Endothelial cell of umbilical vein (primary cell): ENCODE data around the gene ADAM10. TPM values are rescaled to one million over a fixed set of nuclear protein-coding genes. Genes with fewer than 3 reads are reported as not detected.

Experiments
- BruUV-seq: library from RNA; stranded (reverse); fragments of 400-500 nt; replicated peaks from 2 replicates; lab custom pipeline; 2021; lab: Mats Ljungman, UMichigan
- CTCF ChIA-PET: fragments of 300-600, 350-600 bp; sonication (Branson Sonifier 250); formaldehyde crosslinking; loops from one replicate; lab custom pipeline; 2021; ENCODE audit warnings: antibody characterized with exemption, inconsistent platforms; lab: Charles Lee
- POLR2A ChIA-PET: fragments of 300-600, 350-600 bp; sonication (Branson Sonifier 250); formaldehyde crosslinking; loops from one replicate; lab custom pipeline; 2021; ENCODE audit warnings: antibody characterized with exemption, inconsistent platforms; lab: Charles Lee
- DNase-seq: peaks from one replicate; pipeline ENCODE4 v3.0.0-alpha.2; 2011; ENCODE audit warnings: low read depth, low spot score
- FAIRE-seq: peaks from 2 replicates; lab custom pipeline; 2011; peaks lifted over from hg19 to GRCh38; lab: Jason Lieb, UNC
- H2AFZ ChIP-seq: 2 replicates; pipeline ENCODE4 v1.6.0; 2012; ENCODE audit warnings: low read depth, low read length, control low read depth, inconsistent platforms
- H3K27ac ChIP-seq: 2 replicates; pipeline ENCODE4 v1.5.1; 2011; ENCODE audit warnings: low read depth, mild to moderate bottlenecking, control low read depth, low read length, moderate library complexity; ENCODE audit not compliant: insufficient read depth
- H3K27me3 ChIP-seq, 2 experiments: 2 replicates each; pipeline versions ENCODE4 v1.6.0 to v1.6.1; 2011; ENCODE audit warnings: low read length in 2 of 2, mixed read lengths in 1 of 2; ENCODE audit not compliant: control insufficient read depth in 2 of 2, insufficient read depth in 2 of 2
- H3K36me3 ChIP-seq, 2 experiments: 2 replicates in 1 of 2; 3 replicates in 1 of 2; pipeline ENCODE4 v1.5.1; 2011; ENCODE audit warnings: low read length in 2 of 2, mild to moderate bottlenecking in 1 of 2, moderate library complexity in 1 of 2; ENCODE audit not compliant: control insufficient read depth in 2 of 2, insufficient read depth in 2 of 2; ENCODE audit errors: extremely low read depth in 1 of 2
- H3K4me1 ChIP-seq: 3 replicates; pipeline ENCODE4 v1.5.1; 2011; ENCODE audit warnings: mild to moderate bottlenecking, low read length; ENCODE audit not compliant: control insufficient read depth, insufficient read depth; ENCODE audit errors: extremely low read depth
- H3K4me2 ChIP-seq: 2 replicates; pipeline ENCODE4 v1.6.1; 2011; ENCODE audit warnings: low read length, control low read depth, mixed read lengths; ENCODE audit not compliant: insufficient read depth
- H3K4me3 ChIP-seq, 3 experiments: fragments of 200-600 bp in 1 of 3; sonication (generic), shearing (Covaris generic) in 1 of 3; replicated peaks in 1 of 3; 2 replicates each; pipeline ENCODE4 v1.5.1; 2011 to 2016; ENCODE audit warnings: control low read depth in 3 of 3, low read length in 3 of 3, mild to moderate bottlenecking in 2 of 3, inconsistent platforms in 1 of 3, low read depth in 1 of 3, moderate library complexity in 1 of 3; ENCODE audit not compliant: insufficient read depth in 1 of 3
- H3K79me2 ChIP-seq: 2 replicates; pipeline ENCODE4 v1.6.0; 2012; ENCODE audit warnings: low read length, inconsistent platforms; ENCODE audit not compliant: control insufficient read depth, insufficient read depth
- H3K9ac ChIP-seq: replicated peaks from 2 replicates; pipeline ENCODE3; 2011; ENCODE audit warnings: low read length, control low read depth; ENCODE audit not compliant: insufficient read depth; ENCODE audit errors: extremely low read depth
- H3K9me1 ChIP-seq: replicated peaks from 3 replicates; pipeline ENCODE4 v1.6.0; 2011; ENCODE audit warnings: mild to moderate bottlenecking, low read length; ENCODE audit not compliant: control insufficient read depth, insufficient read depth; ENCODE audit errors: extremely low read depth
- H3K9me3 ChIP-seq: replicated peaks from 2 replicates; pipeline ENCODE4 v1.5.1; 2012; ENCODE audit warnings: low read length, inconsistent platforms; ENCODE audit not compliant: control insufficient read depth, insufficient read depth
- H4K20me1 ChIP-seq: replicated peaks from 2 replicates; pipeline ENCODE3; 2011; ENCODE audit warnings: mild to moderate bottlenecking, low read length; ENCODE audit not compliant: control insufficient read depth, insufficient read depth; ENCODE audit errors: extremely low read depth
- CTCF ChIP-seq, 2 donors: IDR thresholded peaks; 1 replicate in 1 of 2; 2 replicates in 1 of 2; pipeline ENCODE4 v1.5.1; 2011; ENCODE audit warnings: low read length in 2 of 2, mild to moderate bottlenecking in 2 of 2, moderate library complexity in 2 of 2, control low read depth in 1 of 2, inconsistent platforms in 1 of 2, low read depth in 1 of 2; ENCODE audit not compliant: insufficient read depth in 1 of 2; ENCODE audit errors: extremely low read depth in 1 of 2
- EZH2 ChIP-seq: IDR thresholded peaks from 2 replicates; pipeline ENCODE4 v1.6.1; 2012; ENCODE audit warnings: borderline replicate concordance, low read depth, mild to moderate bottlenecking, moderate library complexity, low read length, inconsistent platforms; ENCODE audit not compliant: severe bottlenecking
- FOS ChIP-seq: IDR thresholded peaks from 2 replicates; pipeline ENCODE4 v1.6.1; 2011; ENCODE audit warnings: mild to moderate bottlenecking, low read length, moderate library complexity, borderline replicate concordance; ENCODE audit not compliant: insufficient read depth
- GATA2 ChIP-seq: IDR thresholded peaks from 2 replicates; pipeline ENCODE4 v1.7.0; 2011; ENCODE audit warnings: low read depth, mild to moderate bottlenecking, moderate library complexity, mixed read lengths, low read length; ENCODE audit not compliant: insufficient read length, insufficient read depth
- JUN ChIP-seq: IDR thresholded peaks from 2 replicates; pipeline ENCODE4 v1.6.1; 2011; ENCODE audit warnings: borderline replicate concordance, low read depth; ENCODE audit not compliant: insufficient read length, insufficient read depth
- MYC ChIP-seq: IDR thresholded peaks from one replicate; pipeline ENCODE4 v1.6.1; 2011; ENCODE audit warnings: mild to moderate bottlenecking, low read depth, low read length
- POLR2A ChIP-seq: IDR thresholded peaks from 2 replicates; pipeline ENCODE4 v1.6.1; 2012; ENCODE audit warnings: low read depth, mild to moderate bottlenecking, control low read depth, low read length
- POLR2AphosphoS5 ChIP-seq: IDR thresholded peaks from 2 replicates; pipeline ENCODE4 v1.6.1; 2012; ENCODE audit warnings: low read depth, mild to moderate bottlenecking, control low read depth, low read length, moderate library complexity; ENCODE audit not compliant: insufficient read depth
- dilution Hi-C: fragments of 300-500 bp; cut with MboI; formaldehyde crosslinking; loops from one replicate; pipeline ENCODE4 v1.15.0; 2019; ENCODE audit warnings: low sequenced_read_pairs; ENCODE audit not compliant: extremely low pct_ligation_motif_present
- intact Hi-C: fragments of 100-400 bp; cut with micrococcal nuclease; formaldehyde crosslinking; loops from one replicate; pipeline ENCODE4 v1.10.0; 2022
- polyA plus RNA-seq, 4 experiments: library from polyadenylated mRNA; depleted of rRNA in 3 of 4; stranded (reverse) in 3 of 4; unstranded in 1 of 4; fragments of >200 nt; gene quantifications; 2 replicates each; pipeline versions ENCODE4 v1.2.1 to v1.2.3, GENCODE V29; 2011 to 2012; ENCODE audit warnings: missing spikeins in 1 of 4
- total RNA-seq: library from RNA; stranded (reverse); gene quantifications from 2 replicates; pipeline ENCODE4 v1.2.3, GENCODE V29; 2021
- TF ChIP-seq, protein P1 (sequence below): IDR thresholded peaks from 2 replicates; pipeline ENCODE4 v1.6.1; 2011; ENCODE audit not compliant: insufficient read depth, insufficient read length

The ADAM10 gene
- total and polyA plus RNA-seq, 2 donors (not counting 3 experiments of a cell fraction or from before 2014, with no cell fraction given) = 91.3 to 203 TPM

- H4K20me1 ChIP-seq = no peaks in the 10 kb centered on the region
- no peak for DNase-seq
- no peak overlapping the region for H3K9ac ChIP-seq
- H3K27ac ChIP-seq = no peak overlapping the region
- dilution Hi-C loops = no loop called here
- POLR2A ChIA-PET = no interaction called here
- no peaks in the 10 kb centered on the region for H3K4me1 ChIP-seq
- BruUV-seq = no TSS peak
- H3K27me3 ChIP-seq = no peaks in the 10 kb centered on the region
- H3K36me3 ChIP-seq = no peaks in the 10 kb centered on the region
- FAIRE-seq = no peak
- no peak for TF ChIP-seq POLR2AphosphoS5
- TF ChIP-seq MYC = no peak
- TF ChIP-seq CTCF (IDR thresholded peaks at IDR 0.05; ENCODE audit: extremely low read depth in 1 of 2, insufficient read depth in 1 of 2, low read depth in 1 of 2, low read length in 2 of 2) = no peak
- TF ChIP-seq GATA2 = no peak
- TF ChIP-seq, protein P1, sequence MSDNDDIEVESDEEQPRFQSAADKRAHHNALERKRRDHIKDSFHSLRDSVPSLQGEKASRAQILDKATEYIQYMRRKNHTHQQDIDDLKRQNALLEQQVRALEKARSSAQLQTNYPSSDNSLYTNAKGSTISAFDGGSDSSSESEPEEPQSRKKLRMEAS = no peak
- TF ChIP-seq JUN = no peak
- no peak for TF ChIP-seq EZH2
- TF ChIP-seq POLR2A = no peak
- TF ChIP-seq FOS = no peak
- intact Hi-C loops = no loop called here
- H2AFZ ChIP-seq = no peak overlapping the region
- H3K4me2 ChIP-seq = no peak overlapping the region
- H3K79me2 ChIP-seq = no peaks in the 10 kb centered on the region
- no peak overlapping the region for H3K4me3 ChIP-seq
- H3K9me1 ChIP-seq = no peaks in the 10 kb centered on the region
- CTCF ChIA-PET = no interaction called here
- H3K9me3 ChIP-seq = no peaks in the 10 kb centered on the region
Measured at GRCh38 chr15:58590236-58590635, 159.3 kb downstream of the ADAM10 start.
